Activated naive CD4-positive, alpha-beta T cell treated with anti-CD3 and anti-CD28 coated beads, Interleukin-2, amount 10 ng/mL, durations not matched to agents 7 days and 5 days (primary cell): ENCODE results near the gene ZNF135.

Source experiments
- CTCF ChIA-PET: fragments of 350-600 bp; sonication (Branson Sonifier 250); formaldehyde crosslinking; loops from one replicate; lab custom pipeline; 2021; ENCODE audit warnings: antibody characterized with exemption; lab: Charles Lee
- DNase-seq: peaks from one replicate; pipeline ENCODE4 v3.0.0-alpha.2; 2020
- H3K27ac Mint-ChIP-seq: one replicate; pipeline ENCODE4 v1.8.0; 2021; ENCODE audit warnings: mild to moderate bottlenecking, moderate library complexity, mixed read lengths
- H3K27me3 Mint-ChIP-seq: one replicate; pipeline ENCODE4 v1.8.0; 2021; ENCODE audit warnings: mild to moderate bottlenecking, mixed read lengths
- H3K36me3 Mint-ChIP-seq: one replicate; pipeline ENCODE4 v1.8.0; 2021; ENCODE audit warnings: mixed read lengths
- H3K4me1 Mint-ChIP-seq: one replicate; pipeline ENCODE4 v1.8.0; 2021; ENCODE audit warnings: mixed read lengths
- H3K4me3 Mint-ChIP-seq: one replicate; pipeline ENCODE4 v1.8.0; 2021; ENCODE audit warnings: mild to moderate bottlenecking, moderate library complexity, mixed read lengths
- H3K9me3 Mint-ChIP-seq: one replicate; pipeline ENCODE4 v1.8.0; 2021; ENCODE audit warnings: mixed read lengths

The ZNF135 gene

GRCh38 chr19:58093071-58093470 lies 34.0 kb downstream of the ZNF135 start:
- peaks cover 13% of the 10 kb centered on the region for H3K36me3 Mint-ChIP-seq
- no peak overlapping the region for H3K4me3 Mint-ChIP-seq
- no peak for DNase-seq
- peaks cover 5% of the 10 kb centered on the region for H3K4me1 Mint-ChIP-seq
- peaks cover 46% of the 10 kb centered on the region for H3K9me3 Mint-ChIP-seq
- CTCF ChIA-PET, result no interaction called here
- no peaks in the 10 kb centered on the region for H3K27me3 Mint-ChIP-seq
- no peak overlapping the region for H3K27ac Mint-ChIP-seq

- no peak for DNase-seq
- H3K4me1 Mint-ChIP-seq, result peaks cover 12% of the 10 kb centered on the region
- CTCF ChIA-PET, result no interaction called here
- H3K4me3 Mint-ChIP-seq, result no peak overlapping the region
- no peaks in the 10 kb centered on the region for H3K27me3 Mint-ChIP-seq
- H3K27ac Mint-ChIP-seq, result no peak overlapping the region
- peaks cover 16% of the 10 kb centered on the region for H3K36me3 Mint-ChIP-seq
- peaks cover 53% of the 10 kb centered on the region for H3K9me3 Mint-ChIP-seq
Measured at GRCh38 chr19:58095328-58095727, 36.2 kb downstream of the ZNF135 start.

- peaks cover 16% of the 10 kb centered on the region for H3K36me3 Mint-ChIP-seq
- CTCF ChIA-PET, result no interaction called here
- peaks cover 49% of the 10 kb centered on the region for H3K9me3 Mint-ChIP-seq
Measured at GRCh38 chr19:58096884-58097283, 37.8 kb downstream of the ZNF135 start.

GRCh38 chr19:58097349-58097748 lies 38.3 kb downstream of the ZNF135 start:
- Mint-ChIP-seq H3K36me3 (peaks cover 16% of the 10 kb centered on the region), H3K4me1 (peaks cover 12% of the 10 kb centered on the region), H3K27ac (no peak overlapping the region), H3K4me3 (peak overlapping the region; percentile 61), H3K9me3 (peaks cover 47% of the 10 kb centered on the region), H3K27me3 (no peaks in the 10 kb centered on the region)
- CTCF ChIA-PET, result no interaction called here
- no peak for DNase-seq

More at GRCh38 chr19:58096884-58097283, 37.8 kb downstream of the ZNF135 start:
- H3K27me3 Mint-ChIP-seq, result no peaks in the 10 kb centered on the region
- DNase-seq, result no peak
- H3K27ac Mint-ChIP-seq, result peak overlapping the region; percentile 49
- peaks cover 12% of the 10 kb centered on the region for H3K4me1 Mint-ChIP-seq
- peak overlapping the region; percentile 61 for H3K4me3 Mint-ChIP-seq

- H3K4me3 Mint-ChIP-seq, result peak within 1 kb of the TSS; percentile 82
- CTCF ChIA-PET, result no interaction called here
- H3K36me3 Mint-ChIP-seq, result peaks cover 16% of the 10 kb centered on the region
- H3K27ac Mint-ChIP-seq, result peak within 1 kb of the TSS; percentile 90
- peak; percentile 95 for DNase-seq
- no peaks in the 10 kb centered on the region for H3K27me3 Mint-ChIP-seq
- H3K4me1 Mint-ChIP-seq, result peaks cover 12% of the 10 kb centered on the region
- H3K9me3 Mint-ChIP-seq, result peaks cover 45% of the 10 kb centered on the region
Measured at GRCh38 chr19:58097781-58098681, 38.9 kb downstream of the ZNF135 start, which contains the start of gene ZSCAN18. Gene ZSCAN18 (minus strand): TSS chr19:58098231. CDS start chr19:58090267, 7,964 bp downstream.

- Mint-ChIP-seq H3K4me3 (peak overlapping the region; percentile 82), H3K4me1 (peaks cover 12% of the 10 kb centered on the region), H3K9me3 (peaks cover 46% of the 10 kb centered on the region), H3K27me3 (no peaks in the 10 kb centered on the region), H3K27ac (peak overlapping the region; percentile 90), H3K36me3 (peaks cover 16% of the 10 kb centered on the region)
- DNase-seq, result no peak
- CTCF ChIA-PET, result no interaction called here
Measured at GRCh38 chr19:58098682-58098998, 39.6 kb downstream of the ZNF135 start.

GRCh38 chr19:58107778-58108545 lies 48.9 kb downstream of the ZNF135 start:
- H3K4me1 Mint-ChIP-seq, result no peaks in the 10 kb centered on the region
- CTCF ChIA-PET, result no interaction called here
- no peak overlapping the region for H3K27ac Mint-ChIP-seq
- no peak for DNase-seq
- H3K4me3 Mint-ChIP-seq, result no peak overlapping the region
- peaks cover 61% of the 10 kb centered on the region for H3K9me3 Mint-ChIP-seq
- no peaks in the 10 kb centered on the region for H3K27me3 Mint-ChIP-seq
- peaks cover 13% of the 10 kb centered on the region for H3K36me3 Mint-ChIP-seq

GRCh38 chr19:58108546-58108817 lies 49.4 kb downstream of the ZNF135 start:
- Mint-ChIP-seq H3K4me1 (no peaks in the 10 kb centered on the region), H3K27ac (no peak overlapping the region), H3K36me3 (peaks cover 14% of the 10 kb centered on the region), H3K4me3 (no peak overlapping the region), H3K9me3 (peaks cover 62% of the 10 kb centered on the region), H3K27me3 (no peaks in the 10 kb centered on the region)
- no peak for DNase-seq
- CTCF ChIA-PET, result no interaction called here

GRCh38 chr19:58117841-58118575 lies 58.9 kb downstream of the ZNF135 start:
- peaks cover 10% of the 10 kb centered on the region for H3K4me1 Mint-ChIP-seq
- H3K9me3 Mint-ChIP-seq, result peaks cover 74% of the 10 kb centered on the region
- DNase-seq, result no peak
- CTCF ChIA-PET, result no interaction called here
- H3K27me3 Mint-ChIP-seq, result peaks cover 8% of the 10 kb centered on the region
- H3K36me3 Mint-ChIP-seq, result peaks cover 16% of the 10 kb centered on the region
- H3K27ac Mint-ChIP-seq, result no peak overlapping the region
- H3K4me3 Mint-ChIP-seq, result no peak overlapping the region

GRCh38 chr19:58118979-58119733 lies 60.1 kb downstream of the ZNF135 start:
- no peak overlapping the region for H3K4me3 Mint-ChIP-seq
- peaks cover 77% of the 10 kb centered on the region for H3K9me3 Mint-ChIP-seq
- H3K36me3 Mint-ChIP-seq, result peaks cover 15% of the 10 kb centered on the region
- H3K4me1 Mint-ChIP-seq, result peaks cover 10% of the 10 kb centered on the region
- no peak for DNase-seq
- no peak overlapping the region for H3K27ac Mint-ChIP-seq
- peaks cover 8% of the 10 kb centered on the region for H3K27me3 Mint-ChIP-seq
- CTCF ChIA-PET, result no interaction called here
